GM12874 (cell line): ENCODE measurements around the gene C4orf33.

Source experiments
- CTCF ChIP-seq: IDR thresholded peaks from 2 replicates; pipeline ENCODE4 v1.5.1; 2011; ENCODE audit warnings: low read depth, mild to moderate bottlenecking, control low read depth, low read length, moderate library complexity; ENCODE audit not compliant: insufficient read depth

C4orf33 gene

GRCh38 chr4:129095811-129096454, at the start of gene C4orf33:
C4orf33 (plus strand) TSS chr4:129096152; CDS start chr4:129102611, 6,459 bp downstream.
- no peak for TF ChIP-seq CTCF

- TF ChIP-seq CTCF, result no peak
Measured at GRCh38 chr4:129059028-129059427, 36.9 kb upstream of the C4orf33 start.

GRCh38 chr4:129062580-129062979, 33.4 kb upstream of the C4orf33 start:
- no peak for TF ChIP-seq CTCF

- TF ChIP-seq CTCF, result no peak
Measured at GRCh38 chr4:129063640-129064039, 32.3 kb upstream of the C4orf33 start.

GRCh38 chr4:129064717-129065116, 31.2 kb upstream of the C4orf33 start:
- no peak for TF ChIP-seq CTCF

GRCh38 chr4:129077326-129077725, 18.6 kb upstream of the C4orf33 start:
- TF ChIP-seq CTCF, result no peak

- no peak for TF ChIP-seq CTCF
Measured at GRCh38 chr4:129080129-129080528, 15.8 kb upstream of the C4orf33 start.
